Fibroblast of the aortic adventitia (primary cell): ENCODE measurements around the gene CARD8. TPM values are rescaled to one million over a fixed set of nuclear protein-coding genes. Genes with fewer than 3 reads are reported as not detected.

ENCODE experiments used
- DNase-seq: peaks from one replicate; pipeline ENCODE4 v3.0.0-alpha.2; 2010; ENCODE audit warnings: low read depth
- H3K4me3 ChIP-seq: 2 replicates; pipeline ENCODE4 v1.5.1; 2011; ENCODE audit warnings: low read depth, mild to moderate bottlenecking, control low read depth, low read length, moderate library complexity
- total RNA-seq: library from RNA; depleted of rRNA; stranded (reverse); fragments of >200 nt; gene quantifications from 2 replicates; pipeline ENCODE4 v1.2.3, GENCODE V29; 2012; ENCODE audit warnings: low replicate concordance
- TF ChIP-seq, protein P1 (sequence below): IDR thresholded peaks from 2 replicates; pipeline ENCODE4 v1.5.1; 2011; ENCODE audit warnings: mild to moderate bottlenecking, low read length, control low read depth, inconsistent platforms; ENCODE audit not compliant: insufficient read depth

CARD8 gene
- total RNA-seq, 1 donor = 27.8 TPM

DNA sequence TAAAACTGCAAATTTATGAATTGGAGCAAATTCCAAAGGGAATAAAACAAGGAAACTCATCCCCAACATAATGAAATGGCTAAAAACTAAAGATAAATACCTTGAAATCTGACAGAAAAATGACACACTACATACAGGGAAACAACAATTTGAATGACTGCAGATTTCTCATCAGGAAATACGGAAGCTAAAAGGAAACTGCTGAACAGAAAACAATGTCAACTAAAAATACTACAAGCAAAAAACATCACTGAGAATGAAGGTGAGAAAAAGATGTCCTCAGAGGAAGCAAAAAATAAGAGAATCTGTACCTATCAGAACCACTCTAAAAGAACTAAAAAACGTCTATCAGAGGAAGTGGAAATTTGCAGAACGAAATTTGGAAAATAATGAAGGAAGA lies 45.7 kb downstream of the CARD8 start:
- DNase-seq = no peak
- H3K4me3 ChIP-seq = no peak overlapping the region
- TF ChIP-seq, protein P1, sequence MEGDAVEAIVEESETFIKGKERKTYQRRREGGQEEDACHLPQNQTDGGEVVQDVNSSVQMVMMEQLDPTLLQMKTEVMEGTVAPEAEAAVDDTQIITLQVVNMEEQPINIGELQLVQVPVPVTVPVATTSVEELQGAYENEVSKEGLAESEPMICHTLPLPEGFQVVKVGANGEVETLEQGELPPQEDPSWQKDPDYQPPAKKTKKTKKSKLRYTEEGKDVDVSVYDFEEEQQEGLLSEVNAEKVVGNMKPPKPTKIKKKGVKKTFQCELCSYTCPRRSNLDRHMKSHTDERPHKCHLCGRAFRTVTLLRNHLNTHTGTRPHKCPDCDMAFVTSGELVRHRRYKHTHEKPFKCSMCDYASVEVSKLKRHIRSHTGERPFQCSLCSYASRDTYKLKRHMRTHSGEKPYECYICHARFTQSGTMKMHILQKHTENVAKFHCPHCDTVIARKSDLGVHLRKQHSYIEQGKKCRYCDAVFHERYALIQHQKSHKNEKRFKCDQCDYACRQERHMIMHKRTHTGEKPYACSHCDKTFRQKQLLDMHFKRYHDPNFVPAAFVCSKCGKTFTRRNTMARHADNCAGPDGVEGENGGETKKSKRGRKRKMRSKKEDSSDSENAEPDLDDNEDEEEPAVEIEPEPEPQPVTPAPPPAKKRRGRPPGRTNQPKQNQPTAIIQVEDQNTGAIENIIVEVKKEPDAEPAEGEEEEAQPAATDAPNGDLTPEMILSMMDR = no peak

DNA sequence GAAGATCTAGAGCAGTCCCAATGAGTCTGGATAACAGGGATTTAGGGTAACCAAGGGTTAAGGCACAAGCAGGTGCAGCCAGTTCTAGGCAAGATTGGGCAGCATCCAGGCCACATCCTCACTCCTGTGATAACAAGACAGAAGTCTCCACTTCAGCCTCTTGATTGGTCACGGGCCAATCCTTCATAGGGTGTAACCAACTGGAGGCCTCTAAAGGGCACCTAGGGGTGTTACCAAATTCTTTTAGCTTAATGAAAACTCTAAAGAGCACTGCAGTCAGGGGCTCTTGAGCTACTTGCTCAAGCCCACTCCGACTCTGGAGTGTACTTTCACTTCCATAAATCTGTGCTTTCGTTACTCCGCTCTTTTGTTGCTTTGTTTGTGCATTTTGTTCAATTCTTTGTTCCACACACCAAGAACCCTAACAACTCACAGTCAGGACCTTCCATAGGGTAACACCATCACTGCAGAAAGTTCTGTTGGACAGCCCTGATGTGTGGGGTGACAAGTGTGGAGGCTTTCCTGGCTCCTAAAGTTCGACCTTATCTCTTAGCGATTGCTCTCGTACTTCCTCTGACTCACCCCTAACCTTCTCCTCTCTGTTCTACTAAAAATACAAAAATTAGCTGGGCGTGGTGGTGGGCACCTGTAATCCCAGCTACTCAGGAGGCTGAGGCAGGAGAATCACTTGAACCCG lies 49.2 kb downstream of the CARD8 start:
- TF ChIP-seq, protein P1 = no peak
- no peak for DNase-seq
- no peak overlapping the region for H3K4me3 ChIP-seq

DNA sequence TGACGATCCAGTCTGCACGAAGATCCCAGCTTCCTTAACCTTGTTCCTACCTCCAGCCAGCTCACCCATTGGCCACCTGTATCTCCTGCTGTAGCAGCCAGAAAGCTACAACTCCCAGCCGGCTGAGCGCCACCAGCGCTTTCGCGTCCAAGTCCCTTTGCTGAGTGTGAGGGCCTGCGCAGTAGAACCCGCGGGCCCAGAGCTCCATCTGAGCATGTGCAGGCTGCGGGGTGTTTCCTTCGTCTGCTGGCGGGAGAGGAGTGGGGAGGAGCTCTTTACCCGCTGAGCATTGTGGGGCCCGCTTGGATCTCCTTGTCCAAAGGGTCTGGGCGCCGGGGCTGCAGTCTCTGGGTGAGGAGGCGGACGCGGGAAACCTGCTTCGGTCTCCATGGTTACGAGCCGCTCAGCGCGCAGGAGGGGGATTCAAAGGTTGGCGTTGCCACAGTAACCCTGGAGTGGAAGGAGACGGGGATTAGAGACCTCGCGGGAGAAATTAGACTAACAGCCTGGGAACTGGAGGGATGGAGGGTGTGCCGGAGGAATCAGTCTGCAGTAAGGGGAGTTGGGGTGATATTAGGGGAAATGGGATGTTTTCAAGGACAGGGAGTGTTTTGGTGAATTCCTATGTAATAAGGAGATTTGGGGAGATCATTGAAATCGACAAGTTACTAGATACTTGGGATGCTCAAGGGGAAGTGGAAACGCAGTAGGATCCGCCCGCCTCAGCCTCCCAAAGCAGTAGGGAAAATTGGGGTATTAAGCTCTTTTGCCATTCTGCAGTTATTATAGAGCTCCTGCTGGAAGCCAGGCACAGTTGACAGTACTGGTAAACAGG lies 51.7 kb downstream of the CARD8 start:
- TF ChIP-seq, protein P1 = no peak
- H3K4me3 ChIP-seq = peak overlapping the region; percentile 95
- DNase-seq = peak; percentile 90

DNA sequence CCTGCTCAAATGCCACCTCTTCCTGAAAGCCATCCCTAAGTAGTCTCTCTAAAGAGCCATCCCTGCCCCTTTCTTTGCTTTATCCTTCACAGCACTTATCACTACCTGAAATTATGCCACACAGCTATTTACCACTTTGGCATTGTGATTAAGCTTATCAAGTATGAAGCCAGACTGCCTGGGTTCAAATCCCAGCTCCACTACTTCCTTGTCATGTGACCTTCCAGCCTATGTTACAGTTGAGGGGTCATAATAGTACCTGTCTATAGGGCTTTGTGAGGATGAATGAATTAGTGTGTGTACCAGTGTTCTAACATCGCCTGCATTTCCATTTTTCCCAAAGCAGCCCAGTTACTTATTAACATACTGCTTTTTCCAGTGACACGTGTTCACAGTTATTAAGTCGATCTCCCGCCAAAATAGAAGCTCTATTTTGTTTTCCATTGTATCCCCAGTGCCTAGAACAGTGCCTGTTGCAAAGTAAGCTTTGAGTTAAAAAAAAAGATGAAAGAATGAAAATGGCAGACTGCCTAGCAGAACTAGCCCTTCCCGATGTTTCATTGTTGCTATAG lies 52.4 kb downstream of the CARD8 start:
- no peak for DNase-seq
- TF ChIP-seq, protein P1 = no peak
- H3K4me3 ChIP-seq = peak overlapping the region; percentile 95

DNA sequence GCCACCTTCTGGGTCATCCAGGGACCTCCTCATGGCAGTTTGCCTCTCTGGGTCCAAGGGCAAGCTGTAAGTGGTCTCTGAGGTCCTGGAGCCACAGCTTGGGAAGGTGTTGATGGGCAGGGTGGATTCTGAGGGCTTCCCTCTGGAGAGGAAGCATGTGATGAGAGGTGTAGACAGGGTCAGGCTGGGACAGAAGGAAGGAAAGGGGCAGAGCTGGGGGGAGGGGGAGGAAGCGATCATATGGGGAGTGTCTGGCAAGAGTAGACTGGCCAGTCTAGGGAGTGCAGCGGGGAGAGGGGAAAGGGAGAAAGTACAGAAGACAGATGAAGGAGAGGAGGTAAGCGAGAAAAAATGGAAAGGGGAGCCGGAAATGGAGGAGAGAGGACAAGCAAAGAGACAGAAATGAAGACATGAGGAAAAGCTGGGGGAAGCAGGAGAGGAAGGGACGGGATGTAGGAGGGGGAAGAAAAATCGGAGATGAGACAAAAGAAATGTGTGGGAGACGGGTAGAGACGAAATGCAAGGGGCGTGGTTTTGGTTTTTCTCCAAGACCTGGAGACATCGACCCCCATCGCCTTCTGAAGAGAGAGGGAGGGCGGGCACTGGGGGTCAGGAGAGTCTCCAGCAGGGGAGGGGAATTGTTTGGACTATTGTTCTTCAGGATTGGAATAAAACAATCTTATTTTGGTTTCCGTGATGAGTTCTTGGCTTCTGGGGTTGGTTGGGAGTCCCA lies 58.6 kb downstream of the CARD8 start:
- no peak for DNase-seq
- TF ChIP-seq, protein P1 = no peak
- no peak overlapping the region for H3K4me3 ChIP-seq

DNA sequence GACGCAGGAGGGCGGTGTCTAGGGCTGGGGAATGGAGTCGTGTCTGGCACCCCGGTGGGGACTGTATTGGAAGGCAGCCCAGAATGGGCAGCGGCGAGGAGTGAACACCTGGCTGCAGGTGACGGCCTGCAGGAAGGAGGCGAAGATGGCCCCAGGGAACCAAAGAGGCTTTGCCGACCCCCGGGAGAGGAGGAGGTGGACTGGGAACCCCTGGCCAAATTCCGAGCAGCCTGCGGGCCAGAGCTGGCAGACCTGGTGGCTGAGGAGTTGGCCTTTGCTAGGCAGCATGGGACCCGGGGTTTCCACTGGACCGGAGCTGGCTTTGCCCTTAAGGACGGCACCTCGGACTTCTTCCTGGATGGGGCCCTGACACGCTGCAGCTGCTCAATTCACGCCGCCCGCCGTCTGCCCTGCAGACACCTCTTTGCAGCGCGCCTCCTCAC lies 59.4 kb downstream of the CARD8 start:
- H3K4me3 ChIP-seq = no peak overlapping the region
- TF ChIP-seq, protein P1 = no peak
- DNase-seq = no peak
